ENCODE measurements around the gene SLC35G2.
"Not testable (repeated sequence)": the region's sequence is repeated elsewhere in the genome, so short reads cannot be mapped to it uniquely, and the experiment has no call there.

The SLC35G2 gene

GRCh38 chr3:136818769-136819391 lies at the start of gene SLC35G2:
TSS of gene SLC35G2 (plus strand) at chr3:136819126. CDS start at chr3:136854461, 35,335 bp downstream.
- peak; percentile 41 for DNase-seq

- peak; percentile 24 for DNase-seq
These were observed 46.2 kb upstream of the SLC35G2 start for GRCh38 chr3:136772709-136773108.

- peak; percentile 87 for DNase-seq
These were observed 40.1 kb upstream of the SLC35G2 start for GRCh38 chr3:136778865-136779264.

- DNase-seq: no peak
These were observed 38.2 kb upstream of the SLC35G2 start for GRCh38 chr3:136780741-136781140.

- DNase-seq: no peak
These were observed 35.2 kb upstream of the SLC35G2 start for GRCh38 chr3:136783708-136784191.

- no peak for DNase-seq
These were observed 31.6 kb upstream of the SLC35G2 start for GRCh38 chr3:136787349-136787748.

- DNase-seq: no peak
These were observed 30.8 kb upstream of the SLC35G2 start for GRCh38 chr3:136788154-136788553.

GRCh38 chr3:136789976-136790375 lies 28.9 kb upstream of the SLC35G2 start:
- DNase-seq: no peak

- no peak for DNase-seq
These were observed 28.1 kb upstream of the SLC35G2 start for GRCh38 chr3:136790786-136791185.

GRCh38 chr3:136792556-136793330 lies 26.2 kb upstream of the SLC35G2 start:
- no peak for DNase-seq

- DNase-seq: not testable (repeated sequence)
These were observed 17.8 kb upstream of the SLC35G2 start for GRCh38 chr3:136801146-136801545.

- DNase-seq: no peak
These were observed 16.4 kb upstream of the SLC35G2 start for GRCh38 chr3:136802481-136802996.

- DNase-seq: no peak
These were observed 14.8 kb upstream of the SLC35G2 start for GRCh38 chr3:136804141-136804540.

- DNase-seq: no peak
These were observed 14.1 kb upstream of the SLC35G2 start for GRCh38 chr3:136804813-136805212.

GRCh38 chr3:136805795-136806194 lies 13.1 kb upstream of the SLC35G2 start:
- DNase-seq: no peak

- DNase-seq: no peak
These were observed 7.2 kb upstream of the SLC35G2 start for GRCh38 chr3:136811701-136812100.

- no peak for DNase-seq
These were observed 1.5 kb upstream of the SLC35G2 start for GRCh38 chr3:136817448-136817847.

GRCh38 chr3:136818191-136818768 lies 646 bp upstream of the SLC35G2 start:
- peak; percentile 78 for DNase-seq

GRCh38 chr3:136819392-136819730 lies 435 bp downstream of the SLC35G2 start:
- DNase-seq: peak; percentile 65

GRCh38 chr3:136819731-136820679 lies 1.1 kb downstream of the SLC35G2 start:
- DNase-seq: peak; percentile 65

- DNase-seq: no peak
These were observed 12.5 kb downstream of the SLC35G2 start for GRCh38 chr3:136831461-136831860.

- DNase-seq: no peak
These were observed 16.3 kb downstream of the SLC35G2 start for GRCh38 chr3:136835089-136835812.
